Tibial nerve (tissue), 4 donors: ENCODE results near the gene PVRIG. TPM values are rescaled to one million over a fixed set of nuclear protein-coding genes. Genes with fewer than 3 reads are reported as not detected.

Experiments used
- DNase-seq, 2 donors: peaks; one replicate each; pipeline ENCODE4 v3.0.0-alpha.2; 2019; ENCODE audit warnings: low spot score in 2 of 2
- H3K27ac ChIP-seq, 4 donors: fragments of 200-600 bp; sonication (generic) in 3 of 4; one replicate each; pipeline ENCODE4 v1.5.1; 2017 to 2019; ENCODE audit warnings: mild to moderate bottlenecking in 1 of 4
- H3K27me3 ChIP-seq, 2 donors: fragments of 200-600 bp; sonication (generic) in 1 of 2; one replicate each; pipeline versions ENCODE4 v1.5.1 to v1.6.0; 2017 to 2019
- H3K36me3 ChIP-seq, 3 donors: fragments of 200-600 bp; sonication (generic); one replicate each; pipeline ENCODE4 v1.5.1; 2018 to 2019
- H3K4me1 ChIP-seq, 4 donors: fragments of 200-600 bp; sonication (generic) in 3 of 4; one replicate each; pipeline ENCODE4 v1.5.1; 2017 to 2019
- H3K4me3 ChIP-seq, 4 donors: fragments of 200-600 bp; sonication (generic) in 3 of 4; one replicate each; pipeline ENCODE4 v1.5.1; 2017 to 2019; ENCODE audit warnings: mild to moderate bottlenecking in 1 of 4, moderate library complexity in 1 of 4
- H3K9me3 ChIP-seq, 4 donors: fragments of 200-600 bp; sonication (generic) in 3 of 4; one replicate each; pipeline ENCODE4 v1.5.1; 2017 to 2019
- EP300 ChIP-seq, 2 donors: sonication (generic); formaldehyde crosslinking; IDR thresholded peaks; one replicate each; pipeline ENCODE4 v1.6.1; 2017; ENCODE audit warnings: antibody characterized with exemption in 2 of 2, mild to moderate bottlenecking in 1 of 2
- POLR2A ChIP-seq, 2 donors: fragments of 450-650 bp; IDR thresholded peaks; one replicate each; pipeline ENCODE4 v1.6.1; 2017; ENCODE audit warnings: antibody characterized with exemption in 2 of 2, mild to moderate bottlenecking in 2 of 2, moderate library complexity in 2 of 2
- WGBS, 2 donors: methylation state at CpG; one replicate each; pipeline ENCODE4 v1.1.5; 2018; 5-methylcytosine and 5-hydroxymethylcytosine counted together
- total RNA-seq, 4 donors: library from RNA; depleted of rRNA; stranded (reverse); fragments of >200 nt; gene quantifications; one replicate each; pipeline ENCODE4 v1.1.0, GENCODE V29; 2016
- TF ChIP-seq, protein P1 (sequence below), 5 experiments: fragments of 200-600 bp in 3 of 5; fragments of 450-650 bp in 2 of 5; sonication (generic) in 3 of 5; IDR thresholded peaks; one replicate each; pipeline ENCODE4 v1.5.1; 2016 to 2019; ENCODE audit warnings: antibody characterized with exemption in 5 of 5, mild to moderate bottlenecking in 3 of 5, moderate library complexity in 2 of 5

The PVRIG gene
- total RNA-seq, 4 donors from 2014 or later = 0.78 TPM; not detected in 3

DNA sequence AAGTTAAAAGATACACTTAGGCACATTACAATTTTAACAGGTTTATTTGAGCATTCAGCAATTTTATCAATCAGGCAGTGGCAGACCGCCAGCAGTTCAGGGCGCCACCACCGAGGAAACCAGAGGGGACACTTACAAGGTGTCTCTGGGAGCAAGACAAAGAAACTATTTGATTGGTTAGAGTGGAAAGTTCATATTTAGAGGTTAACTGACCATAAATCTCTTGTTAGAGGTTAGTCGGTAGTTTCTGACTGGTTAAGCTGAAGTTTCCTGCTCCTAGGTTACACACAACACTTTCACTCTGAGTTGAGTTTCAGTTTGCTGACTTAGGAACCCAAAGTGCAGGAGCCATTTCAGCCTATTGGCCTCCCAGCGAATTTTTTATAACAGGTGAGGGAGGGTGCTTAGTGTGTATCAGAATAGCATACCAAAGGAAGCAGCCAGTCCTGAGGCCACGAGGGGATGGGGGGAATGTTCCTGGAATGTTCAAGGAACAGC, 10.8 kb upstream of the PVRIG start:
- H3K9me3 ChIP-seq = no peaks in the 10 kb centered on the region
- H3K4me1 ChIP-seq = no peaks in the 10 kb centered on the region
- H3K36me3 ChIP-seq = no peaks in the 10 kb centered on the region
- H3K27me3 ChIP-seq = no peaks in the 10 kb centered on the region
- H3K27ac ChIP-seq = no peak overlapping the region
- TF ChIP-seq EP300 (IDR thresholded peaks at IDR 0.05) (no peak), POLR2A (IDR thresholded peaks at IDR 0.05) (no peak)
- TF ChIP-seq, protein P1, sequence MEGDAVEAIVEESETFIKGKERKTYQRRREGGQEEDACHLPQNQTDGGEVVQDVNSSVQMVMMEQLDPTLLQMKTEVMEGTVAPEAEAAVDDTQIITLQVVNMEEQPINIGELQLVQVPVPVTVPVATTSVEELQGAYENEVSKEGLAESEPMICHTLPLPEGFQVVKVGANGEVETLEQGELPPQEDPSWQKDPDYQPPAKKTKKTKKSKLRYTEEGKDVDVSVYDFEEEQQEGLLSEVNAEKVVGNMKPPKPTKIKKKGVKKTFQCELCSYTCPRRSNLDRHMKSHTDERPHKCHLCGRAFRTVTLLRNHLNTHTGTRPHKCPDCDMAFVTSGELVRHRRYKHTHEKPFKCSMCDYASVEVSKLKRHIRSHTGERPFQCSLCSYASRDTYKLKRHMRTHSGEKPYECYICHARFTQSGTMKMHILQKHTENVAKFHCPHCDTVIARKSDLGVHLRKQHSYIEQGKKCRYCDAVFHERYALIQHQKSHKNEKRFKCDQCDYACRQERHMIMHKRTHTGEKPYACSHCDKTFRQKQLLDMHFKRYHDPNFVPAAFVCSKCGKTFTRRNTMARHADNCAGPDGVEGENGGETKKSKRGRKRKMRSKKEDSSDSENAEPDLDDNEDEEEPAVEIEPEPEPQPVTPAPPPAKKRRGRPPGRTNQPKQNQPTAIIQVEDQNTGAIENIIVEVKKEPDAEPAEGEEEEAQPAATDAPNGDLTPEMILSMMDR (IDR thresholded peaks at IDR 0.05) = no peak
- H3K4me3 ChIP-seq = no peak overlapping the region
- no peak for DNase-seq
- 51 to 59% methylated on average over 6 of the region's 6 CpGs for WGBS, 2 donors

DNA sequence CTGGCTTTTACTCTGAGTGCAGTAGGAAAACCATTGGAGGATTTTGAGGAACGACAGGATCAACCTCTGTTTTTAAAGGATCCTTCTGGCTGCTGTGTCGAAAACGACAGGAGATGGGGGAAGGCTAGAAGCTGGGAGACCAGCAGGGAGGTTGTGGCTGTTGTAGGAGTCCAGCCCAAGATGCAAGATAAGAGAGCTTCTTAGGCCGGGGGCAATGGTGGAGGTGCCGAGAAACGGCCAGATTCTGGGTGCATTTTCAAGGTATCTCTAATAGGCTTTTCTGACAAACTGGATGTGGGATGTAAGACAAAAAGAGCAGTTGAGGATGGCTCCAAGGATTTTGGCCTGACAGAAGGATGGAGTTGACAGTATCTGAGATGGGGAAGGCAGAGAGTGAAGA, 10.3 kb upstream of the PVRIG start:
- Histone ChIP-seq H3K27me3 (no peaks in the 10 kb centered on the region), H3K9me3 (no peaks in the 10 kb centered on the region), H3K36me3 (no peaks in the 10 kb centered on the region), H3K4me3 (no peak overlapping the region), H3K4me1 (no peaks in the 10 kb centered on the region), H3K27ac (no peak overlapping the region)
- DNase-seq = no peak
- TF ChIP-seq EP300 (IDR thresholded peaks at IDR 0.05) = no peak
- TF ChIP-seq POLR2A (IDR thresholded peaks at IDR 0.05) = no peak
- TF ChIP-seq, protein P1 (IDR thresholded peaks at IDR 0.05) = no peak
- 74 to 75% methylated on average over 6 of the region's 6 CpGs for WGBS, 2 donors

DNA sequence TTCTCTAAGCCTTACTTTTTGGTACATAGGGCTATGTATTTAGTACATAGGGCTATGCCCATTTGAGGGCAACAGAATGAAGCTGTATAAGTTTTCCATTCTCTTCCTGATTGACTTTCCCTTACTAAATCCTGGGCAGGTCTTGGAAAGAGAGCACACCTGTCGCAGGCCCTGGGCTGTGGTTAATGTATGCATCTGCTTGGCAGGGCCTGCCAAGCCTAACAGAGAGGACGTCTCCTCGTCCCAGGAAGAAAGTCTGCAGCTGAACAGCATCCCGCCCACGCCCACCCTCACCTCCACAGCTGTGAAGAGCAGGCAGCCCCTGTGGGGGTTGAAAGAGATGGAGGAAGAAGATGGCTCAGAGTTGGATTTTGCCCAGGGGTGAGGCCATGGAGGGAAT, 8.9 kb upstream of the PVRIG start:
- H3K4me3 ChIP-seq = no peak overlapping the region
- 70 to 72% methylated on average over 5 of the region's 5 CpGs for WGBS, 2 donors
- peaks cover 0 to 7% (median 0%) of the 10 kb centered on the region in 4 donors for H3K4me1 ChIP-seq
- DNase-seq = no peak
- no peaks in the 10 kb centered on the region for H3K9me3 ChIP-seq
- H3K27me3 ChIP-seq = no peaks in the 10 kb centered on the region
- no peaks in the 10 kb centered on the region for H3K36me3 ChIP-seq
- no peak overlapping the region for H3K27ac ChIP-seq
- TF ChIP-seq, protein P1 (IDR thresholded peaks at IDR 0.05) = no peak
- TF ChIP-seq EP300 (IDR thresholded peaks at IDR 0.05) (no peak), POLR2A (IDR thresholded peaks at IDR 0.05) (no peak)

DNA sequence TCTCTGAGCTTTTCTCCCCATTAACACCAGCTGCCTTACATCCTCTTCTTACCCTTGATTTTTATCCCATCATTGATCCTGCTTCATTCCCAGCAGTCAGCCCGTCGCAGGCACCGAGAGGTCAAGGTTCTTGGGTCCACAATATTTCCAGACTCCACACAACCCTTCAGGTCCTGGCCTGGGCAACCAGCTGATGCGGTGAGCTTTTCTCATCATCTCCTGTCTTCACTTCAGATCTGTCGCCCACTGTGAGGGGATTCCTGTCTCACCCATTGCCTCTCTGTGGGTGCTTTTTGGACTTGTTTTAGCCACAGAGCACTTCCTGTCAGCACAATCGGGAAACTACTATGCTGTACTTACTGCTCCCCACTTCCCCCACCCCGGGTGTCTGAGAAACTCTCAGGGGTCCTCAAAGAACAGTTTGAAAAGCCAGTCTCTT, 8.4 kb upstream of the PVRIG start:
- H3K27me3 ChIP-seq = no peaks in the 10 kb centered on the region
- no peaks in the 10 kb centered on the region for H3K36me3 ChIP-seq
- no peak overlapping the region for H3K4me3 ChIP-seq
- no peak overlapping the region for H3K27ac ChIP-seq
- no peaks in the 10 kb centered on the region for H3K9me3 ChIP-seq
- DNase-seq = no peak
- H3K4me1 ChIP-seq = peaks cover 0 to 12% (median 0%) of the 10 kb centered on the region in 4 donors
- TF ChIP-seq POLR2A (IDR thresholded peaks at IDR 0.05) = no peak
- TF ChIP-seq, protein P1 (IDR thresholded peaks at IDR 0.05) = no peak
- no peak for TF ChIP-seq EP300 (IDR thresholded peaks at IDR 0.05)
- WGBS, 2 donors = 80 to 84% methylated on average over 7 of the region's 7 CpGs

DNA sequence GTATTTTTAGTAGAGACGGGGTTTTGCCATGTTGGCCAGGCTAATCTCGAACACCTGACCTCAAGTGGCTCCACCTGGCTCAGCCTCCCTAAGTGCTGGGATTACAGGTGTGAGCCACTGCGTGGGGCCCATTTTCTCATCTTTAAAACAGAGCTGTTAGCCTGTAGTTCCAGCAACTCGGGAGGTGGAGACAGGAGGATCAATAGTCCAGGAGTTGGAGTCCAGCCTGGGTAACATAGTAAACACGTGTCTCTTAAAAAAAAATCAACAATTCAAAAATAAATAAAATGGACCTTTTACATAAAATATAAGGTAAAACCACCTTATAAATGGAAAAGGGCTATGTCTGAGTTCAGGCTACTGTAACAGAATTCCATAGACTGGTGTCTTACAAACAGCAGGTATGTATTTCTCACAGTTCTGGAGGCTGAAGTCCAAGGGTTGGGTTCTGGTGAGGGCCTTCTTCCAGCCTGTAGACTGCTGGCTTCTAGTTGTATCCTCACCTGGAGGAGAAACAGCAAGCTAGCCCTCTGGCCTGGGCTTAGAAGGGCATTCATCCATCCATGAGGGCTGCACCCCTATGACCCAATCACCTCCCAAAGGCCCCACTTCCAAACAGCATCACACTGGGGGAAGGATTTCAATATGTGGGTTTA, 7.0 kb upstream of the PVRIG start:
- no peaks in the 10 kb centered on the region for H3K36me3 ChIP-seq
- no peak overlapping the region for H3K27ac ChIP-seq
- H3K4me3 ChIP-seq = no peak overlapping the region
- no peaks in the 10 kb centered on the region for H3K27me3 ChIP-seq
- no peaks in the 10 kb centered on the region for H3K9me3 ChIP-seq
- WGBS, 2 donors = 88 to 89% methylated on average over 5 of the region's 5 CpGs
- TF ChIP-seq EP300 (IDR thresholded peaks at IDR 0.05) = no peak
- TF ChIP-seq, protein P1 (IDR thresholded peaks at IDR 0.05) = no peak
- no peak for TF ChIP-seq POLR2A (IDR thresholded peaks at IDR 0.05)
- H3K4me1 ChIP-seq = peaks cover 0 to 18% (median 0%) of the 10 kb centered on the region in 4 donors
- no peak for DNase-seq
